Nephron (organoid): Measurements from ENCODE around the gene HDHD2.

Experiments used
- H3K27ac Mint-ChIP-seq, 3 experiments: 2 replicates each; pipeline ENCODE4 v1.8.0; 2020; ENCODE audit warnings: mixed read lengths in 3 of 3, mild to moderate bottlenecking in 2 of 3, moderate library complexity in 1 of 3
- H3K27me3 Mint-ChIP-seq: 2 replicates; pipeline ENCODE4 v1.8.0; 2021; ENCODE audit warnings: low read depth, mild to moderate bottlenecking, moderate library complexity, mixed read lengths
- H3K36me3 Mint-ChIP-seq: 2 replicates; pipeline ENCODE4 v1.8.0; 2020; ENCODE audit warnings: low read depth, mixed read lengths
- H3K4me1 Mint-ChIP-seq: 2 replicates; pipeline ENCODE4 v1.8.0; 2020; ENCODE audit warnings: mixed read lengths
- H3K4me3 Mint-ChIP-seq, 3 experiments: 2 replicates each; pipeline ENCODE4 v1.8.0; 2020; ENCODE audit warnings: mild to moderate bottlenecking in 3 of 3, mixed read lengths in 3 of 3, moderate library complexity in 2 of 3
- H3K9me3 Mint-ChIP-seq: 2 replicates; pipeline ENCODE4 v1.8.0; 2020; ENCODE audit warnings: mixed read lengths
- CTCF ChIP-seq, 3 experiments: fragments of 200-600 bp; sonication (generic); IDR thresholded peaks; one replicate each; pipeline ENCODE4 v1.5.0; 2021; ENCODE audit warnings: antibody characterized with exemption in 3 of 3; ENCODE audit not compliant: unreplicated experiment in 3 of 3

HDHD2 gene

GRCh38 chr18:47075098-47075883 lies 75.0 kb downstream of the HDHD2 start:
- no peaks in the 10 kb centered on the region for H3K27me3 Mint-ChIP-seq
- H3K36me3 Mint-ChIP-seq: no peaks in the 10 kb centered on the region
- peak overlapping the region in 1 of 3 experiments; percentile 33 for H3K27ac Mint-ChIP-seq

GRCh38 chr18:47067648-47068047 lies 82.7 kb downstream of the HDHD2 start:
- Mint-ChIP-seq H3K27ac (no peak overlapping the region), H3K4me1 (peaks cover 4% of the 10 kb centered on the region), H3K36me3 (no peaks in the 10 kb centered on the region), H3K4me3 (no peak overlapping the region), H3K27me3 (peaks cover 4% of the 10 kb centered on the region), H3K9me3 (no peaks in the 10 kb centered on the region)
- TF ChIP-seq CTCF (IDR thresholded peaks at IDR 0.05; ENCODE audit: unreplicated experiment in 3 of 3): no peak

More at GRCh38 chr18:47075098-47075883, 75.0 kb downstream of the HDHD2 start:
- no peak overlapping the region for H3K4me3 Mint-ChIP-seq
- no peaks in the 10 kb centered on the region for H3K9me3 Mint-ChIP-seq
- H3K4me1 Mint-ChIP-seq: peaks cover 5% of the 10 kb centered on the region
- no peak for TF ChIP-seq CTCF (IDR thresholded peaks at IDR 0.05; ENCODE audit: unreplicated experiment in 3 of 3)

- peaks cover 4% of the 10 kb centered on the region for H3K36me3 Mint-ChIP-seq
Measured at GRCh38 chr18:47063096-47063495, 87.2 kb downstream of the HDHD2 start.

DNA sequence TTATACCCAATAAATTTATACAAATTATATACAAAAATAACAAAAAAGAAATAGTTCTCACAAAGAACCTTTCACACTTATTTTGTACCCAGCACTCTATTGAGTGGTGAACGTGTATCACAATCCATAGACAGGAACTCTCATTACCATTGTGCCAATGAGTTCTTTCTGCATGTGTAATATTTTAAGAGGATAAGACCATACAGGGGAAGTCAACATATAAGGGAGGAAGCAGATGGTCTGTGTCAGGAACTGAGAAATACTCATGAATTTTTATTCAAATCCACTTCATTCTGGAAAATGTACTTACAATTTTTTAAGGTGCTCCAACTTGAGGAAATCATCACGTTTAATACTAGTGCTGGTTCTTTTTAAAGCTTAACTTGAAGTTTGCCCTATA lies 87.8 kb downstream of the HDHD2 start:
- H3K27me3 Mint-ChIP-seq: peaks cover 4% of the 10 kb centered on the region
- peaks cover 4% of the 10 kb centered on the region for H3K4me1 Mint-ChIP-seq
- TF ChIP-seq CTCF (IDR thresholded peaks at IDR 0.05; ENCODE audit: unreplicated experiment in 3 of 3): no peak
- peaks cover 4% of the 10 kb centered on the region for H3K36me3 Mint-ChIP-seq
- no peak overlapping the region for H3K27ac Mint-ChIP-seq
- H3K9me3 Mint-ChIP-seq: no peaks in the 10 kb centered on the region
- no peak overlapping the region for H3K4me3 Mint-ChIP-seq

More at GRCh38 chr18:47063096-47063495, 87.2 kb downstream of the HDHD2 start:
- no peak for TF ChIP-seq CTCF (IDR thresholded peaks at IDR 0.05; ENCODE audit: unreplicated experiment in 3 of 3)
- no peak overlapping the region for H3K27ac Mint-ChIP-seq
- peaks cover 4% of the 10 kb centered on the region for H3K27me3 Mint-ChIP-seq
- H3K9me3 Mint-ChIP-seq: no peaks in the 10 kb centered on the region
- H3K4me1 Mint-ChIP-seq: peaks cover 4% of the 10 kb centered on the region
- no peak overlapping the region for H3K4me3 Mint-ChIP-seq
